Measurements from ENCODE around the gene AP1G1. TPM values are rescaled to one million over a fixed set of nuclear protein-coding genes. Genes with fewer than 3 reads are reported as not detected.

Gene AP1G1
- total RNA-seq, 1 donor from 2014 or later: 56.0 TPM

DNA sequence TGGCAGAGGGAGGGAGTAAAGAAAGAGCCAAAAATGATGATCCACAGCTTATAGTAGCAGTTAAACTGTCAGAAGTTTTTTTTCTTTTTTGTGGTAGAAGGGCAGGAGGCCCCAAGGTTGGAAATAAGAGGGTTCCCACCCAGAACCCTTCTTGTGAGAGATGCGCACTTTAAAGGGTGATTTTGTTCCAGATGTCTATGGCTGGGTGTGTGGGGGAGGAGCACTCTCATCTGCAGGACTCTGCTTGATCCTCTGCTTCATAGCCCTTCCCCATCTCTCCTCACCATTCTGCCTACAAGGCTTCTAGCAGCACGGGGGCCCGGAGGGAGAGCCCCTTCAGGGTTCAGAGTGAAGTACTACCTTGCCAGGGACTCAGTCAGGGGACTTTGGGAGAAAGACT, 43.5 kb upstream of the AP1G1 start:
- Histone ChIP-seq H3K27me3 (ENCODE audit: control insufficient read depth, insufficient read depth, low read length) (no peaks in the 10 kb centered on the region), H3K4me3 (ENCODE audit: low read depth, low read length) (no peak overlapping the region), H3K36me3 (ENCODE audit: control insufficient read depth, insufficient read depth, low read length) (peaks cover 3% of the 10 kb centered on the region)
- no peak for DNase-seq (ENCODE audit: low read depth)
- TF ChIP-seq, protein P1, sequence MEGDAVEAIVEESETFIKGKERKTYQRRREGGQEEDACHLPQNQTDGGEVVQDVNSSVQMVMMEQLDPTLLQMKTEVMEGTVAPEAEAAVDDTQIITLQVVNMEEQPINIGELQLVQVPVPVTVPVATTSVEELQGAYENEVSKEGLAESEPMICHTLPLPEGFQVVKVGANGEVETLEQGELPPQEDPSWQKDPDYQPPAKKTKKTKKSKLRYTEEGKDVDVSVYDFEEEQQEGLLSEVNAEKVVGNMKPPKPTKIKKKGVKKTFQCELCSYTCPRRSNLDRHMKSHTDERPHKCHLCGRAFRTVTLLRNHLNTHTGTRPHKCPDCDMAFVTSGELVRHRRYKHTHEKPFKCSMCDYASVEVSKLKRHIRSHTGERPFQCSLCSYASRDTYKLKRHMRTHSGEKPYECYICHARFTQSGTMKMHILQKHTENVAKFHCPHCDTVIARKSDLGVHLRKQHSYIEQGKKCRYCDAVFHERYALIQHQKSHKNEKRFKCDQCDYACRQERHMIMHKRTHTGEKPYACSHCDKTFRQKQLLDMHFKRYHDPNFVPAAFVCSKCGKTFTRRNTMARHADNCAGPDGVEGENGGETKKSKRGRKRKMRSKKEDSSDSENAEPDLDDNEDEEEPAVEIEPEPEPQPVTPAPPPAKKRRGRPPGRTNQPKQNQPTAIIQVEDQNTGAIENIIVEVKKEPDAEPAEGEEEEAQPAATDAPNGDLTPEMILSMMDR (IDR thresholded peaks at IDR 0.05; ENCODE audit: insufficient read depth, low read length, poor library complexity, severe bottlenecking): no peak

DNA sequence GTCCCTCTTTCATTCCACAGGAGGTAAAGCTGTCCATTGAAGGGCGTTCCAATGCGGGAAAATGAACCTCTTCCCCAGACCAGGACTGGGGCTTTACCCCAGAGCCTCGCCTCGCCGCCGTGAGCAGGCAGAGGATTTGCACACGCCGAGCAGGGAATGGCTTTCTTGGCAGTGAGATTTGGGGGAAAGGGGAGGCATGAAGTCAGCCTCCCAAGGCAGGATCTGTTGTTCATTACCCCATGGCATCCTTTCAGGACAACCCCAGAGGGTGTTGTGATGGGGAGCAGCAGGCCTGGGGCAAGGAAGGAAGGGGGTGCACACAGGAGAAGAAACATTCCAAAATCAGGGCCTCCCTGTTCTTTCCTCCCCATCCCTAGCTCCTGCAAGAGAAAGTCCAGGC, 43.1 kb upstream of the AP1G1 start:
- Histone ChIP-seq H3K36me3 (ENCODE audit: control insufficient read depth, insufficient read depth, low read length) (peaks cover 3% of the 10 kb centered on the region), H3K4me3 (ENCODE audit: low read depth, low read length) (no peak overlapping the region), H3K27me3 (ENCODE audit: control insufficient read depth, insufficient read depth, low read length) (no peaks in the 10 kb centered on the region)
- no peak for DNase-seq (ENCODE audit: low read depth)
- TF ChIP-seq, protein P1 (IDR thresholded peaks at IDR 0.05; ENCODE audit: insufficient read depth, low read length, poor library complexity, severe bottlenecking): no peak

DNA sequence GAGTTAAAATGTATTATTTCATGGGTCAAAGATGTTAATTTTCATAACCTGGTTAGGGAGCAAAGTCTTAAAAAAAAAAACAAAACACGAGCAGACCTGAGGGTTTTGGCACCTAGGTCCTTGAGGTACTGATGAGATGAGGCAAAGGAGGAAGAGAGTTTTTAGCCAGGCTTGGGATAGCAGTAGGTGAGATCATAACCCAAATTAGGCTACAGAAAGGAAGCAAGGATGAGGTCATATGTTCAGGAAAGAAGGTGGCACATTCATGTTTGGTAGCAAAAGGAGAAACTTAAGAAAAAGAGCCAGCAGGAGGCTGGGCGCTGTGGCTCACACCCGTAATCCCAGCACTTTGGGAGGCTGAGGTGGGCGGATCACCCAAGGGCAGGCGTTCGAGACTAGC, 40.0 kb upstream of the AP1G1 start:
- TF ChIP-seq, protein P1 (IDR thresholded peaks at IDR 0.05; ENCODE audit: insufficient read depth, low read length, poor library complexity, severe bottlenecking): no peak
- Histone ChIP-seq H3K27me3 (ENCODE audit: control insufficient read depth, insufficient read depth, low read length) (no peaks in the 10 kb centered on the region), H3K4me3 (ENCODE audit: low read depth, low read length) (no peak overlapping the region), H3K36me3 (ENCODE audit: control insufficient read depth, insufficient read depth, low read length) (peaks cover 3% of the 10 kb centered on the region)
- DNase-seq (ENCODE audit: low read depth): no peak

DNA sequence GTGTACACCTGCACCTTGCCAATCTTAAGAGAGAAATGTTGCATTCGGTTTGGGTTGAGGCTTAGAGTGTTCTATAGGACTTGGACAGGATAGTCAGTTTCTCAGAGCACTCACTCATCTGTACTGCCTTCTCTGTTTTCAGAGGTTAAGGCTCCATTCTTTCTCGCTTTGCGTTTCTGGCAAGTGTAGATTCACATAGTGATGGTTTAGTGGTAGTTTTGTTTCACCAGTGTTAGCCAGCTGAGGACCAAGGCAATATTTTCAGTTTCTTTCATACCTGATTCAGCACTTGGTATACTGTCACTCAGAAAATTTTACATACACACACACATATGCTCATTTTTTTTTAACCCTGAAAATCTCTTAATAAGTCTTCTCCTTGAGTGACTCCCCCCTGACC, 38.5 kb upstream of the AP1G1 start:
- TF ChIP-seq, protein P1 (IDR thresholded peaks at IDR 0.05; ENCODE audit: insufficient read depth, low read length, poor library complexity, severe bottlenecking): no peak
- peaks cover 3% of the 10 kb centered on the region for H3K36me3 ChIP-seq (ENCODE audit: control insufficient read depth, insufficient read depth, low read length)
- DNase-seq (ENCODE audit: low read depth): no peak
- H3K27me3 ChIP-seq (ENCODE audit: control insufficient read depth, insufficient read depth, low read length): no peaks in the 10 kb centered on the region
- H3K4me3 ChIP-seq (ENCODE audit: low read depth, low read length): peak overlapping the region; percentile 99

DNA sequence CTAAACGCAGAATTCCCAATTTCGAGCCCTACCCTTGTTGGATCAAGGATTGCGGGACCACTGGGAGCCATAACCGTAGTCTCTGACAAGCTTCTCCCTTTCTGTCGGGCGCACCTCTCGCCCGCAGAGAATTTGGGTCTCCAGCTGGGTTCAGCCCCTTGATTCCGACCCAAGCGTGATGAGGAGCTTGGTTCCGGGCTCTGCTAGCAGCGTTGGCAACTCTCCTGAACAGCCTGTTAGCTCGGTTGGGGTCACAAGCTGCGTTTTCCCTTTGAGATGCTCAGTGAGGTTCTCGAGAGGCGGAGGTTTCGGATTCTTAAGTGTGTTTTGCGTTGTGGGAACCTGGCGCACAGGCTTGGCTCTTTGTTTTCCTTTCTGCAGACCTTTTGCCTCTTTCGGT, 37.8 kb upstream of the AP1G1 start:
- no peak for DNase-seq (ENCODE audit: low read depth)
- H3K36me3 ChIP-seq (ENCODE audit: control insufficient read depth, insufficient read depth, low read length): peaks cover 3% of the 10 kb centered on the region
- TF ChIP-seq, protein P1 (IDR thresholded peaks at IDR 0.05; ENCODE audit: insufficient read depth, low read length, poor library complexity, severe bottlenecking): no peak

DNA sequence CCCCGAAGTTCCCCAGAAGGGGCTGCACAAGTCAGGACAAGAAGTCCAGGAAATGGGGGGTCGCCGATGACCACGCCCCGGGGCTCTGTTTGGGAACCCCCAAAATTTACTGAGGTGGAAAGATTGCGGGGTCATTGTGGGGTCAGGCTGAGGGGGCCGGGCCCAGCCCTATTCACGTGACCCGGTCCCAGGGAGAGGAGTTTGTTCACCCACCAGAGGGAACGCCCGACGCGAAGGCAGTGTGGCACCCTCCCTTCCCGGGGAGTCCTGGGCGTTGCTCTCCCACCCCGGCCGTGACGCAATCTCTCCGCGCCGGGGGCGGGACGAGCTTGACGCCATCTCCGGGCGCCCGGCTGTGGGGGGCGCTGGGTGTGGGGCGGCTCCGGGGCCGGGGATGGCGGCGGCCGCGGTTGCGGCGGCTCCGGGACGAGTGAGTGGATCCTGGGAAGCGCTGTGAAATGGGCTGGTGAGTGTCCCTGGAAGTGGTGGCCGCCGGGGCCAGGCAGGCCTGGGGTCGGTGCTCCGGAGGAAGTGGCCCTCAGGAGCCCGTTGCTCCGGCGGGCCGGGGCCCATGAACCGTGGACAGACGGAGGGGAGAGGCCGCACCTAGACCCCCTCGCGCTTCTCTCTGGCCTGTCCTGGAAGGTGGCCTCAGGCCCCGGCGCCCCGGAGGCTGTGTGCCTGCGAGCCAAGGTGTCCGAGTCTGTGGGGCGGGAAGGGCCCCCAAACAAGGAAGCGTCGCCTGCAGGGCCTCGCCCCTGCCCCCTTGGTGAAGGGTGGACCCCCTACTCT, 37.2 kb upstream of the AP1G1 start, which contains the start of gene ATXN1L:
ATXN1L (plus strand) TSS at position 338 of the 792 bp plus-strand sequence. CDS start 3,765 bp downstream, outside the sequence.
- TF ChIP-seq, protein P1 (IDR thresholded peaks at IDR 0.05; ENCODE audit: insufficient read depth, low read length, poor library complexity, severe bottlenecking): no peak
- Histone ChIP-seq H3K4me3 (ENCODE audit: low read depth, low read length) (peak within 1 kb of the TSS; percentile 99), H3K27me3 (ENCODE audit: control insufficient read depth, insufficient read depth, low read length) (no peaks in the 10 kb centered on the region), H3K36me3 (ENCODE audit: control insufficient read depth, insufficient read depth, low read length) (peaks cover 3% of the 10 kb centered on the region)
- DNase-seq (ENCODE audit: low read depth): peak; percentile 34

More for the DNA sequence above, 37.8 kb upstream of the AP1G1 start:
- Histone ChIP-seq H3K27me3 (ENCODE audit: control insufficient read depth, insufficient read depth, low read length) (no peaks in the 10 kb centered on the region), H3K4me3 (ENCODE audit: low read depth, low read length) (peak overlapping the region; percentile 99)
